Suprapubic skin (tissue), 4 donors: ENCODE measurements around the gene CPA2. TPM values are rescaled to one million over a fixed set of nuclear protein-coding genes. Genes with fewer than 3 reads are reported as not detected.

Experiments used
- DNase-seq, 2 donors: peaks; one replicate each; pipeline ENCODE4 v3.0.0-alpha.2; 2019; ENCODE audit warnings: low spot score in 2 of 2
- H3K27ac ChIP-seq: fragments of 200-600 bp; sonication (generic); one replicate; pipeline ENCODE4 v1.5.1; 2019
- H3K27me3 ChIP-seq: fragments of 200-600 bp; sonication (generic); one replicate; pipeline ENCODE4 v1.5.1; 2019
- H3K36me3 ChIP-seq: fragments of 200-600 bp; sonication (generic); one replicate; pipeline ENCODE4 v1.5.1; 2019
- H3K4me1 ChIP-seq: fragments of 200-600 bp; sonication (generic); one replicate; pipeline ENCODE4 v1.5.1; 2019
- H3K4me3 ChIP-seq: fragments of 200-600 bp; sonication (generic); one replicate; pipeline ENCODE4 v1.5.1; 2019; ENCODE audit warnings: mild to moderate bottlenecking
- H3K9me3 ChIP-seq: fragments of 200-600 bp; sonication (generic); one replicate; pipeline ENCODE4 v1.5.1; 2019
- CTCF ChIP-seq, 2 donors: fragments of 200-600 bp in 1 of 2; fragments of 450-650 bp in 1 of 2; sonication (generic) in 1 of 2; IDR thresholded peaks; one replicate each; pipeline ENCODE4 v1.5.1; 2016 to 2019; ENCODE audit warnings: antibody characterized with exemption in 2 of 2, mild to moderate bottlenecking in 1 of 2, moderate library complexity in 1 of 2
- EP300 ChIP-seq: sonication (generic); formaldehyde crosslinking; IDR thresholded peaks from one replicate; pipeline ENCODE4 v1.6.1; 2017; ENCODE audit warnings: antibody characterized with exemption
- POLR2A ChIP-seq, 2 donors: fragments of 450-650 bp; IDR thresholded peaks; one replicate each; pipeline ENCODE4 v1.6.1; 2017; ENCODE audit warnings: antibody characterized with exemption in 2 of 2, mild to moderate bottlenecking in 2 of 2, moderate library complexity in 2 of 2
- POLR2AphosphoS5 ChIP-seq, 3 donors: sonication (generic); formaldehyde crosslinking; IDR thresholded peaks; one replicate each; pipeline ENCODE4 v1.6.1; 2017; ENCODE audit warnings: antibody characterized with exemption in 3 of 3
- WGBS: methylation state at CpG from one replicate; pipeline ENCODE4 v1.1.5; 2018; 5-methylcytosine and 5-hydroxymethylcytosine counted together
- total RNA-seq, 4 donors: library from RNA; depleted of rRNA; stranded (reverse); fragments of >200 nt; gene quantifications; one replicate each; pipeline ENCODE4 v1.1.0, GENCODE V29; 2016

CPA2 gene
- total RNA-seq, 4 donors from 2014 or later: not detected

- no peak overlapping the region for H3K4me3 ChIP-seq
- DNase-seq: no peak
- no peaks in the 10 kb centered on the region for H3K9me3 ChIP-seq
- no peak for TF ChIP-seq EP300
- no peak for TF ChIP-seq POLR2AphosphoS5 (IDR thresholded peaks at IDR 0.05)
- no peak for TF ChIP-seq POLR2A (IDR thresholded peaks at IDR 0.05)
- TF ChIP-seq CTCF (IDR thresholded peaks at IDR 0.05): no peak
- H3K4me1 ChIP-seq: peaks cover 51% of the 10 kb centered on the region
- 77% methylated on average over 13 of the region's 13 CpGs for WGBS
- no peaks in the 10 kb centered on the region for H3K27me3 ChIP-seq
- H3K27ac ChIP-seq: peak overlapping the region; percentile 78
- no peaks in the 10 kb centered on the region for H3K36me3 ChIP-seq
These were observed 29.7 kb downstream of the CPA2 start for GRCh38 chr7:130296221-130296951.

DNA sequence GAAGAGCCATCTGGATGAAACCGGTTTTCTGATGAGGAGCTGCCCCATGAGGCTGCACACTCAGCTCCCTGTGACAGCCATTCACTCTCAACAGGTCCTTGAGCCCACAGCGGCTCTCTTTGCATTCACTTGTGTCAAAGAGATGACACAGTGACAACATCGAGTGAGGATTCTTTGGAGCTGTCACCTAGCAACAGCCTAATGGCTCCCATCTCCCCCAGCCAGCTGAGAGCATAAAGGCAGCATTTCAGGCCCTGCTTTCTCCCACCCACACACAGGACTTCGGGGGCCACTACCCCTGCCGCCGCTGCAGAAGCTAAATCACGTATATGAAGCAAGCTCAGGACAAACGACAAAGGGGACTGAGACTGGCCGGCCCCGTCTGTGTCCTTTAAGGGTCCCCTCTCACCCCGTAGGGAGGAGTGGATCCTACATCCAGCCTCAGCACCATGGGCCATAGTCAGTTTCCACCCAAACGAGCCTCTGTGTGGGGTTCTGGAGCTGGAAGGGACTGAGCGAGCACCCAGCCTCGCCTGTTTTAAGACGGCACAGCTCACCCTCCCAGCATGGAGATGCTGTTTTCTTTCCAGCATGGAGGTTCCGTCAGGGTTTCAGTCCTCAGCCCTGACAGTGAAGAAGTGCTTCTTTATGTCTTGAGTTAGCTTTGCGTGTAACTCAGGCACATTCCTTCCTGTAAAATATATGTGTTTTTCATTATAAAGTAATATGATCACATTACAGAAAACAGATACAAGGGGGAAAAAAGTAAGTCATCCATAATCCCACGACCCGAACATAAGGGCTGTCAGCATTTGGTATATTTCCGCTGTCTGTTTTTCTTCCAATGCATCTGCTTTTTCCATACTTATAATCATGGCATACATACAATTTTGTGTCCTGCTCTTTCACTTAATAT lies 31.2 kb downstream of the CPA2 start:
- H3K27me3 ChIP-seq: no peaks in the 10 kb centered on the region
- TF ChIP-seq POLR2AphosphoS5 (IDR thresholded peaks at IDR 0.05) (no peak), CTCF (IDR thresholded peaks at IDR 0.05) (no peak), EP300 (no peak), POLR2A (IDR thresholded peaks at IDR 0.05) (no peak)
- H3K36me3 ChIP-seq: no peaks in the 10 kb centered on the region
- H3K27ac ChIP-seq: no peak overlapping the region
- no peak for DNase-seq
- H3K9me3 ChIP-seq: no peaks in the 10 kb centered on the region
- WGBS: 84% methylated on average over 19 of the region's 20 CpGs
- no peak overlapping the region for H3K4me3 ChIP-seq
- H3K4me1 ChIP-seq: peaks cover 47% of the 10 kb centered on the region

DNA sequence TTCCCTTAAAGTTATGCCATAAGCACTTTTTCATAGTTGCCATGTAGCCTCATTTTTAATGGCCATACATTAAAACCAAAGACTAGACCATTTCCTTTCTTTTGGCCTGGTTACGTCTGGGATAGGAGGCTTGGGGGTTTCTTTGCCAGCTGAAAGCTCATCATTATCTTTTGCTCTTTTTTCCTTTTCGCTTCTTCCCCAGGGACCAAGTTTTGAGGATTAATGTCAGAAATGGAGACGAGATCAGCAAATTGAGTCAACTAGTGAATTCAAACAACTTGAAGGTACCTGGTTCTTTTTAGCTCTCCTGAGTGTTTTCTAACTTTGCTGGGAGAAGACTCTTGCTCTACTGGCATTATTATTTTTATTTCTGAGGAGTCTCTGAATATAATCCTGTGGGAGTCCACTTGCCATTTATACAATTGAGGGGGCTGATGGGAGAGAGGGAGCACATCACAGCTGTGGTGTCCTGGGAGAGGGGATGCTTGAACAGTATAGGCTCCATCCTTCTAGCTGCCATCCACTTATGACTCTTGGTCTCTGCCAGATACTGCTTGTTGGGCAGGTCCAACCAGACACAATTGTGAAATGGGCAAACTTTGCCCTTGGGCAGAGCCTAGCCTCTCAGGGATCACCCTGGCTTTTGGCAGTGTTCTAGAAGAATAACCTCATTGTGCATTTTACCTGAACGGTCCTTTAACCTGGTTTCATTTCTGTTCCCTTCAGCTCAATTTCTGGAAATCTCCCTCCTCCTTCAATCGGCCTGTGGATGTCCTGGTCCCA lies 32.1 kb downstream of the CPA2 start:
- Histone ChIP-seq H3K36me3 (no peaks in the 10 kb centered on the region), H3K27me3 (no peaks in the 10 kb centered on the region), H3K27ac (peak overlapping the region; percentile 21), H3K4me3 (no peak overlapping the region), H3K4me1 (peaks cover 39% of the 10 kb centered on the region), H3K9me3 (no peaks in the 10 kb centered on the region)
- DNase-seq: no peak
- 75% methylated on average over 5 of the region's 5 CpGs for WGBS
- TF ChIP-seq POLR2A (IDR thresholded peaks at IDR 0.05) (no peak), POLR2AphosphoS5 (IDR thresholded peaks at IDR 0.05) (no peak), EP300 (no peak), CTCF (IDR thresholded peaks at IDR 0.05) (no peak)

DNA sequence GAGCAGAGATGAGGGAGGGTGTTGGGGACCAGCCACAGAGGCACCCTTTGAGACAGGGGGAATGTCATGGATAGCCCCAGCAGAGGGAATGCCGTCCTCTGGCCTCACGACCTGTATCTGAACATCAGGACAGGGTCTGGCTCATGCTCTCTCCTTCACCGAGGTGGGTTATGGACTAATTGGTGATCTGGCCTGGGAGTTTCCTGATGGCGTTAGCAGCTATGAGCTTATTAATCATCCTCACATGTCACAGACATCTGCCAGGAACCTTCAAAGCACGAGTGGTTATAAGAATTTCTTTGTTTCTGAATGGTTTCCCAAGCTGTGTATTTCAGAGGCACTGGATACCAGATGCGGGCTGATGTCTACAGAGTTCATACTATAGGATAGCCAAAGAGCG lies 33.2 kb downstream of the CPA2 start:
- WGBS: 54% methylated on average over 7 of the region's 7 CpGs
- Histone ChIP-seq H3K4me1 (peaks cover 29% of the 10 kb centered on the region), H3K27ac (peak overlapping the region; percentile 21), H3K36me3 (peaks cover 8% of the 10 kb centered on the region), H3K27me3 (no peaks in the 10 kb centered on the region), H3K9me3 (no peaks in the 10 kb centered on the region), H3K4me3 (no peak overlapping the region)
- no peak for TF ChIP-seq EP300
- no peak for TF ChIP-seq POLR2AphosphoS5 (IDR thresholded peaks at IDR 0.05)
- TF ChIP-seq POLR2A (IDR thresholded peaks at IDR 0.05): no peak
- no peak for TF ChIP-seq CTCF (IDR thresholded peaks at IDR 0.05)
- no peak for DNase-seq
